SK-N-SH treated with all-trans-retinoic acid at 6 μM for 48 hours (cell line): ENCODE results near the gene AOPEP.
"Not testable (repeated sequence)": the region's sequence is repeated elsewhere in the genome, so short reads cannot be mapped to it uniquely, and the experiment has no call there.

ENCODE experiments used
- ATAC-seq: fragments of 200-7000 bp; cut with Tn5 transposase; 3 replicates; pipeline ENCODE4 v1.9.1; 2020; ENCODE audit warnings: mild to moderate bottlenecking, moderate library complexity
- ARNTL ChIP-seq: fragments of 450-650 bp; formaldehyde crosslinking; IDR thresholded peaks from 2 replicates; pipeline ENCODE4 v1.5.0; 2020; ENCODE audit warnings: low read depth, mild to moderate bottlenecking, moderate library complexity, borderline replicate concordance
- BACH2 ChIP-seq: fragments of 250-450 bp; sonication (Bioruptor Pico); IDR thresholded peaks from 2 replicates; pipeline ENCODE4 v1.9.0; 2021; ENCODE audit warnings: mild to moderate bottlenecking, borderline replicate concordance
- CSDC2 ChIP-seq: fragments of 250-450 bp; sonication (Bioruptor Pico); IDR thresholded peaks from 2 replicates; pipeline ENCODE4 v1.5.0; 2020; ENCODE audit warnings: mild to moderate bottlenecking, moderate library complexity
- ESRRG ChIP-seq: fragments of 250-450 bp; sonication (Bioruptor Pico); IDR thresholded peaks from 2 replicates; pipeline ENCODE4 v1.6.1; 2021; ENCODE audit warnings: mild to moderate bottlenecking
- GLIS3 ChIP-seq: fragments of 250-450 bp; sonication (Bioruptor Pico); IDR thresholded peaks from 2 replicates; pipeline ENCODE4 v1.5.0; 2020; ENCODE audit warnings: mild to moderate bottlenecking, moderate library complexity
- ISL1 ChIP-seq: fragments of 250-450 bp; sonication (Bioruptor Pico); IDR thresholded peaks from 2 replicates; pipeline ENCODE4 v2.1.2; 2022; ENCODE audit warnings: mild to moderate bottlenecking, moderate library complexity
- OSR1 ChIP-seq: fragments of 250-450 bp; sonication (Bioruptor Pico); IDR thresholded peaks from 2 replicates; pipeline ENCODE4 v1.8.0; 2022; ENCODE audit warnings: moderate library complexity, mild to moderate bottlenecking, inconsistent platforms
- PPARA ChIP-seq: fragments of 250-450 bp; sonication (Bioruptor Pico); IDR thresholded peaks from 2 replicates; pipeline ENCODE4 v1.5.0; 2020; ENCODE audit warnings: mild to moderate bottlenecking, borderline replicate concordance
- SNAI2 ChIP-seq: fragments of 250-450 bp; sonication (Bioruptor Pico); IDR thresholded peaks from 2 replicates; pipeline ENCODE4 v1.5.0; 2020; ENCODE audit warnings: mild to moderate bottlenecking, moderate library complexity
- TCF4 ChIP-seq: fragments of 250-450 bp; sonication (Bioruptor Pico); IDR thresholded peaks from 2 replicates; pipeline ENCODE4 v1.8.0; 2021; ENCODE audit warnings: mild to moderate bottlenecking, moderate library complexity, borderline replicate concordance
- TOX ChIP-seq: fragments of 250-450 bp; sonication (Bioruptor Pico); IDR thresholded peaks from 2 replicates; pipeline ENCODE4 v1.8.0; 2021; ENCODE audit warnings: mild to moderate bottlenecking, moderate library complexity, borderline replicate concordance
- ZC3H10 ChIP-seq: fragments of 250-450 bp; sonication (Bioruptor Pico); IDR thresholded peaks from 2 replicates; pipeline ENCODE4 v1.5.1; 2021; ENCODE audit warnings: mild to moderate bottlenecking, moderate library complexity
- ZFP3 ChIP-seq: fragments of 250-450 bp; sonication (Bioruptor Pico); IDR thresholded peaks from 2 replicates; pipeline ENCODE4 v1.5.0; 2020; ENCODE audit warnings: mild to moderate bottlenecking, moderate library complexity
- ZFP30 ChIP-seq: fragments of 450-650 bp; formaldehyde crosslinking; IDR thresholded peaks from 2 replicates; pipeline ENCODE4 v1.5.0; 2022; ENCODE audit warnings: mild to moderate bottlenecking, moderate library complexity
- ZNF565 ChIP-seq: fragments of 450-650 bp; formaldehyde crosslinking; conservative IDR thresholded peaks from 2 replicates; pipeline ENCODE4 v1.5.0; 2020; ENCODE audit warnings: low read depth, mild to moderate bottlenecking, moderate library complexity
- ZNF70 ChIP-seq: fragments of 450-650 bp; formaldehyde crosslinking; IDR thresholded peaks from 2 replicates; pipeline ENCODE4 v1.5.0; 2020; ENCODE audit warnings: mild to moderate bottlenecking, moderate library complexity
- ZNF8 ChIP-seq: fragments of 450-650 bp; formaldehyde crosslinking; IDR thresholded peaks from 2 replicates; pipeline ENCODE4 v1.5.0; 2020; ENCODE audit warnings: mild to moderate bottlenecking, moderate library complexity
- TF ChIP-seq, protein P1 (sequence below): fragments of 250-450 bp; sonication (Bioruptor Pico); IDR thresholded peaks from 2 replicates; pipeline ENCODE4 v1.5.0; 2020; ENCODE audit warnings: mild to moderate bottlenecking, moderate library complexity
- TF ChIP-seq, protein P2 (sequence below): fragments of 250-450 bp; sonication (Bioruptor Pico); IDR thresholded peaks from 2 replicates; pipeline ENCODE4 v1.8.0; 2021; ENCODE audit warnings: low read depth, mild to moderate bottlenecking, moderate library complexity, borderline replicate concordance
- TF ChIP-seq, protein P3 (sequence below): fragments of 250-450 bp; sonication (Bioruptor Pico); IDR thresholded peaks from 2 replicates; pipeline ENCODE4 v1.8.0; 2020; ENCODE audit warnings: mild to moderate bottlenecking, moderate library complexity, borderline replicate concordance
- TF ChIP-seq, protein P4 (sequence below): fragments of 250-450 bp; sonication (Bioruptor Pico); IDR thresholded peaks from 2 replicates; pipeline ENCODE4 v1.5.1; 2020; ENCODE audit warnings: low read depth, mild to moderate bottlenecking, moderate library complexity

The AOPEP gene

DNA sequence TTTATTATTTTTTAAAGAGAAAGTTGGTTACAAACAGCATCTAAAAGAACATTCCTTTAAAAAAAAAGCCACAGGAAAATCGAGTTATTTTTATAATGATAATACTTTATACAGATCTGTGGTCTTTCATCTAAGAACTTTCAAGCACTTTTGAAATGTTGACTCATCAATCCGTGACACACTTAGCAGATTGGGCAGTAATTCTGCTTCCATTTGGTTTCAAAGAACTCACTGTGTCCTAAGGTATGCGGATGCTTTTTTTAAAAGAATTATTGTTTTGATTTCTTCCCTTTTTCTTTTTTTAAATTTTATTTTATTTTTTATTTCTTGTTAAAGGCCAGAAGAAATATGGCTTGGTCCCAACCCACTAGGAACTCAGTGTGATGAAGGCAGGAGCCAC is 147.8 kb downstream of the AOPEP start:
- ATAC-seq = peak; percentile 34
- no peak for TF ChIP-seq OSR1
- TF ChIP-seq ESRRG = no peak
- no peak for TF ChIP-seq ZFP30 (CRISPR knock-in tag)
- TF ChIP-seq ISL1 (CRISPR knock-in tag) = peak; percentile 88
- TF ChIP-seq TOX (CRISPR knock-in tag) = peak; percentile 70
- TF ChIP-seq, protein P1, sequence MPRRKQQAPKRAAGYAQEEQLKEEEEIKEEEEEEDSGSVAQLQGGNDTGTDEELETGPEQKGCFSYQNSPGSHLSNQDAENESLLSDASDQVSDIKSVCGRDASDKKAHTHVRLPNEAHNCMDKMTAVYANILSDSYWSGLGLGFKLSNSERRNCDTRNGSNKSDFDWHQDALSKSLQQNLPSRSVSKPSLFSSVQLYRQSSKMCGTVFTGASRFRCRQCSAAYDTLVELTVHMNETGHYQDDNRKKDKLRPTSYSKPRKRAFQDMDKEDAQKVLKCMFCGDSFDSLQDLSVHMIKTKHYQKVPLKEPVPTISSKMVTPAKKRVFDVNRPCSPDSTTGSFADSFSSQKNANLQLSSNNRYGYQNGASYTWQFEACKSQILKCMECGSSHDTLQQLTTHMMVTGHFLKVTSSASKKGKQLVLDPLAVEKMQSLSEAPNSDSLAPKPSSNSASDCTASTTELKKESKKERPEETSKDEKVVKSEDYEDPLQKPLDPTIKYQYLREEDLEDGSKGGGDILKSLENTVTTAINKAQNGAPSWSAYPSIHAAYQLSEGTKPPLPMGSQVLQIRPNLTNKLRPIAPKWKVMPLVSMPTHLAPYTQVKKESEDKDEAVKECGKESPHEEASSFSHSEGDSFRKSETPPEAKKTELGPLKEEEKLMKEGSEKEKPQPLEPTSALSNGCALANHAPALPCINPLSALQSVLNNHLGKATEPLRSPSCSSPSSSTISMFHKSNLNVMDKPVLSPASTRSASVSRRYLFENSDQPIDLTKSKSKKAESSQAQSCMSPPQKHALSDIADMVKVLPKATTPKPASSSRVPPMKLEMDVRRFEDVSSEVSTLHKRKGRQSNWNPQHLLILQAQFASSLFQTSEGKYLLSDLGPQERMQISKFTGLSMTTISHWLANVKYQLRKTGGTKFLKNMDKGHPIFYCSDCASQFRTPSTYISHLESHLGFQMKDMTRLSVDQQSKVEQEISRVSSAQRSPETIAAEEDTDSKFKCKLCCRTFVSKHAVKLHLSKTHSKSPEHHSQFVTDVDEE = no peak
- no peak for TF ChIP-seq ZFP3
- no peak for TF ChIP-seq ZNF70 (CRISPR knock-in tag)
- TF ChIP-seq ZC3H10 = peak; percentile 76; the same call in 1 of the 2 replicates

DNA sequence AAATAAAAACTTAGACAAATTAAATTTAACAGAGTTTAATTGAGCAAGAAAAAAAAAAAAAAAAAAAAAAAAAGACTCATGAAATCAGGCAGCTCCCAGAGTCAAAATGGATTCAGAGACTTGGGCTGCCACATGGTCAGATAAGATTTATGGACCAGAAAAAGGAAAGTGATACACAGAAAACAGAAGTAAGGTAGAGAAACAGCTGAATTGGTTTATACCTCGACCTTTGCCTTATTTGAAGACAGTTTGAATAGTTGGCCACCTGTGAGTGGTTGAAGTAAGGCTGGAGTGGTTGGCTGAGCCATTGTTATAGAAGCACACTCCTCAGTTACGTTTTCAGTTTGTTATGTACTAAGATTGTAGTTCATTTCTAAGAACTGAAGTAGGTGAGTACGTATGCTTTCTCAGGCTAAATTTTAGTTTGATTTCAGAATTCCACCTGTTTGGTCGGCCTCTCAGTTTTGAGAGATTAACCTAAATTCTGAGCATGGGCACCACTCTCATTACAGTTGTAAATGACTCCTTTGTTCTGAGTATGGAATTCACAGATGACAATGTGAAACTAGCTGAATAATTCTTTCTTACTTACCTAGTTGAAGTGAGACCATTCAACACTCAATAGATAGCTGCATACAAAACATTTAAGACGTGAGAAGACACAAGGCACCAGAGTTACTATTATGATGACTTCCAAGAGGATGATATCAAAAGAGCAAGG is 149.0 kb downstream of the AOPEP start:
- ATAC-seq = no peak
- TF ChIP-seq ESRRG (no peak), ZFP30 (CRISPR knock-in tag) (no peak), ZFP3 (no peak), PPARA (CRISPR knock-in tag) (no peak), ZNF8 (CRISPR knock-in tag) (no peak), TOX (CRISPR knock-in tag) (no peak), GLIS3 (CRISPR knock-in tag) (no peak), OSR1 (no peak), TCF4 (CRISPR knock-in tag) (no peak), ARNTL (CRISPR knock-in tag) (no peak), ISL1 (CRISPR knock-in tag) (no peak)
- TF ChIP-seq, protein P2, sequence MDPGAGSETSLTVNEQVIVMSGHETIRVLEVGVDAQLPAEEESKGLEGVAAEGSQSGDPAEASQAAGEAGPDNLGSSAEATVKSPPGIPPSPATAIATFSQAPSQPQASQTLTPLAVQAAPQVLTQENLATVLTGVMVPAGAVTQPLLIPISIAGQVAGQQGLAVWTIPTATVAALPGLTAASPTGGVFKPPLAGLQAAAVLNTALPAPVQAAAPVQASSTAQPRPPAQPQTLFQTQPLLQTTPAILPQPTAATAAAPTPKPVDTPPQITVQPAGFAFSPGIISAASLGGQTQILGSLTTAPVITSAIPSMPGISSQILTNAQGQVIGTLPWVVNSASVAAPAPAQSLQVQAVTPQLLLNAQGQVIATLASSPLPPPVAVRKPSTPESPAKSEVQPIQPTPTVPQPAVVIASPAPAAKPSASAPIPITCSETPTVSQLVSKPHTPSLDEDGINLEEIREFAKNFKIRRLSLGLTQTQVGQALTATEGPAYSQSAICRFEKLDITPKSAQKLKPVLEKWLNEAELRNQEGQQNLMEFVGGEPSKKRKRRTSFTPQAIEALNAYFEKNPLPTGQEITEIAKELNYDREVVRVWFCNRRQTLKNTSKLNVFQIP (CRISPR knock-in tag) = no peak
- TF ChIP-seq, protein P3, sequence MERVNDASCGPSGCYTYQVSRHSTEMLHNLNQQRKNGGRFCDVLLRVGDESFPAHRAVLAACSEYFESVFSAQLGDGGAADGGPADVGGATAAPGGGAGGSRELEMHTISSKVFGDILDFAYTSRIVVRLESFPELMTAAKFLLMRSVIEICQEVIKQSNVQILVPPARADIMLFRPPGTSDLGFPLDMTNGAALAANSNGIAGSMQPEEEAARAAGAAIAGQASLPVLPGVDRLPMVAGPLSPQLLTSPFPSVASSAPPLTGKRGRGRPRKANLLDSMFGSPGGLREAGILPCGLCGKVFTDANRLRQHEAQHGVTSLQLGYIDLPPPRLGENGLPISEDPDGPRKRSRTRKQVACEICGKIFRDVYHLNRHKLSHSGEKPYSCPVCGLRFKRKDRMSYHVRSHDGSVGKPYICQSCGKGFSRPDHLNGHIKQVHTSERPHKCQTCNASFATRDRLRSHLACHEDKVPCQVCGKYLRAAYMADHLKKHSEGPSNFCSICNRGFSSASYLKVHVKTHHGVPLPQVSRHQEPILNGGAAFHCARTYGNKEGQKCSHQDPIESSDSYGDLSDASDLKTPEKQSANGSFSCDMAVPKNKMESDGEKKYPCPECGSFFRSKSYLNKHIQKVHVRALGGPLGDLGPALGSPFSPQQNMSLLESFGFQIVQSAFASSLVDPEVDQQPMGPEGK (CRISPR knock-in tag) = no peak
- TF ChIP-seq, protein P4, sequence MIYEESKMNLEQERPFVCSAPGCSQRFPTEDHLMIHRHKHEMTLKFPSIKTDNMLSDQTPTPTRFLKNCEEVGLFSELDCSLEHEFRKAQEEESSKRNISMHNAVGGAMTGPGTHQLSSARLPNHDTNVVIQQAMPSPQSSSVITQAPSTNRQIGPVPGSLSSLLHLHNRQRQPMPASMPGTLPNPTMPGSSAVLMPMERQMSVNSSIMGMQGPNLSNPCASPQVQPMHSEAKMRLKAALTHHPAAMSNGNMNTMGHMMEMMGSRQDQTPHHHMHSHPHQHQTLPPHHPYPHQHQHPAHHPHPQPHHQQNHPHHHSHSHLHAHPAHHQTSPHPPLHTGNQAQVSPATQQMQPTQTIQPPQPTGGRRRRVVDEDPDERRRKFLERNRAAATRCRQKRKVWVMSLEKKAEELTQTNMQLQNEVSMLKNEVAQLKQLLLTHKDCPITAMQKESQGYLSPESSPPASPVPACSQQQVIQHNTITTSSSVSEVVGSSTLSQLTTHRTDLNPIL = no peak

DNA sequence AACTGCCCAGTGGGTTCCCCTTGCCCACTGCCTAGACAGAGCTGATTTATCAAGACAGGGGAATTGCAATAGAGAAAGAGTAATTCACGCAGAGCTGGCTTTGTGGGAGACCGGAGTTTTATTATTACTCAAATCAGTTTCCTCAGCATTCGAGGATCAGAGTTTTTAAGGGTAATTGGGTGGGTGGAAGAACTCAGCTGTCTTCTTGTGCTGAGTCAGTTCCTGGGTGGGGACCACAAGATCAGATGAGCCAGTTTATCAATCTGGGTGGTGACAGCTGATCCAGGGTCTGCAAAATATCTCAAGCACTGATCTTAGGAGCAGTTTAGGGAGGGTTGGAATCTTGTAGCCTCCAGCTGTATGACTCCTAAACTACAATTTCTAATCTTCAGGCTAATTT is 152.3 kb downstream of the AOPEP start:
- ATAC-seq = not testable (repeated sequence)
- TF ChIP-seq ISL1 (CRISPR knock-in tag) = peak; percentile 71
- TF ChIP-seq, all 23 proteins: peak for 1; not testable (repeated sequence) for 22

DNA sequence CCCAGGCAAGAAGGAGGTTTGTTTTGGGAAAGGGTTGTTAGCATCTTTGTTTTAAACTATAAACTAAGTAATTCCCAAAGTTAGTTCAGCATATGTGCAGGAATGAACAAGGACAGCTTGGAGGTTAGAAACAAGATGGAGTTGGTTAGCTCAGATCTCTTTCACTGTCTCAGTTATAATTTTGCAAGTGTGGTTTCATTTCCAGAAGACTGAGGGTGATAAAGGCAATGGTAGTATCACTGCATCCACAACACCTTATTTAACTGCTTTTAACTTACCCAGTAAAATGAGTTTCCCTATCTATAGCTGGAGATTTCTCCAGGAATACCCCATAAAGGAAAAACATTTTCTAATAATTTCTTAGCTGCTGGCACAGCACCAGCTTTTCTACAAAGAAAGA is 152.7 kb downstream of the AOPEP start:
- ATAC-seq = no peak
- TF ChIP-seq ZNF8 (CRISPR knock-in tag) (no peak), TCF4 (CRISPR knock-in tag) (no peak), ESRRG (no peak), SNAI2 (CRISPR knock-in tag) (no peak), ZC3H10 (no peak), BACH2 (CRISPR knock-in tag) (no peak), ARNTL (CRISPR knock-in tag) (no peak), ZNF70 (CRISPR knock-in tag) (no peak), CSDC2 (CRISPR knock-in tag) (no peak), ZFP30 (CRISPR knock-in tag) (no peak), ZNF565 (CRISPR knock-in tag) (no peak)
- TF ChIP-seq, protein P2 (CRISPR knock-in tag) = no peak
- TF ChIP-seq, protein P4 = no peak
- TF ChIP-seq, protein P3 (CRISPR knock-in tag) = no peak
